Activated T-helper 1 cell treated with anti-CD3 and anti-CD28 coated beads, Interleukin-12 subunit alpha, Interleukin-12 subunit beta, Interleukin-2, Interleukin-4 antibody, amounts not matched to agents 30 ng/mL and 10 ng/mL and 1 ng/mL, durations not matched to agents 14 hours and 24 hours and 36 hours (primary cell): ENCODE results near the gene CENATAC. TPM values are rescaled to one million over a fixed set of nuclear protein-coding genes. Genes with fewer than 3 reads are reported as not detected.
"Not testable (repeated sequence)": the region's sequence is repeated elsewhere in the genome, so short reads cannot be mapped to it uniquely, and the experiment has no call there.

ENCODE experiments used
- DNase-seq: peaks from one replicate; pipeline ENCODE4 v3.0.0; 2021; ENCODE audit warnings: low spot score
- H3K27ac Mint-ChIP-seq: one replicate; pipeline ENCODE4 v1.8.0; 2021; ENCODE audit warnings: mild to moderate bottlenecking, mixed read lengths
- H3K27me3 Mint-ChIP-seq: one replicate; pipeline ENCODE4 v1.8.0; 2022; ENCODE audit warnings: mild to moderate bottlenecking, moderate library complexity, mixed read lengths; ENCODE audit not compliant: insufficient read depth
- H3K36me3 Mint-ChIP-seq: one replicate; pipeline ENCODE4 v1.8.0; 2021; ENCODE audit warnings: low read depth, mixed read lengths
- H3K4me1 Mint-ChIP-seq: one replicate; pipeline ENCODE4 v1.8.0; 2021; ENCODE audit warnings: low read depth, mixed read lengths
- H3K4me3 Mint-ChIP-seq: one replicate; pipeline ENCODE4 v1.8.0; 2021; ENCODE audit warnings: mild to moderate bottlenecking, moderate library complexity, mixed read lengths
- H3K9me3 Mint-ChIP-seq: one replicate; pipeline ENCODE4 v1.8.0; 2021; ENCODE audit warnings: mixed read lengths
- intact Hi-C: fragments of 100-400 bp; cut with micrococcal nuclease; formaldehyde crosslinking; loops from one replicate; pipeline ENCODE4 v1.15.1; 2024
- total RNA-seq: library from RNA; stranded (reverse); gene quantifications from 2 replicates; pipeline ENCODE4 v1.2.3, GENCODE V29; 2022

The CENATAC gene
- total RNA-seq, 1 donor from 2014 or later, result 50.1 TPM

GRCh38 chr11:119052163-119052814 lies 54.4 kb downstream of the CENATAC start:
- H3K4me3 Mint-ChIP-seq, result no peak overlapping the region
- peaks cover 76% of the 10 kb centered on the region for H3K36me3 Mint-ChIP-seq
- H3K9me3 Mint-ChIP-seq, result no peaks in the 10 kb centered on the region
- intact Hi-C loops, result no loop called here
- no peaks in the 10 kb centered on the region for H3K27me3 Mint-ChIP-seq
- no peak for DNase-seq
- peaks cover 40% of the 10 kb centered on the region for H3K4me1 Mint-ChIP-seq
- H3K27ac Mint-ChIP-seq, result peak overlapping the region; percentile 64

- Mint-ChIP-seq H3K27ac (no peak overlapping the region), H3K4me1 (peaks cover 52% of the 10 kb centered on the region), H3K36me3 (peaks cover 62% of the 10 kb centered on the region), H3K4me3 (peak overlapping the region; percentile 68), H3K9me3 (no peaks in the 10 kb centered on the region), H3K27me3 (no peaks in the 10 kb centered on the region)
- intact Hi-C loops, result no loop called here
- DNase-seq, result no peak
These were observed 56.5 kb downstream of the CENATAC start for GRCh38 chr11:119054418-119054817.

- no peaks in the 10 kb centered on the region for H3K27me3 Mint-ChIP-seq
- no peaks in the 10 kb centered on the region for H3K9me3 Mint-ChIP-seq
- peak overlapping the region; percentile 97 for H3K4me3 Mint-ChIP-seq
- H3K36me3 Mint-ChIP-seq, result peaks cover 50% of the 10 kb centered on the region
- no peak for DNase-seq
- H3K4me1 Mint-ChIP-seq, result peaks cover 52% of the 10 kb centered on the region
- peak overlapping the region; percentile 78 for H3K27ac Mint-ChIP-seq
- intact Hi-C loops, result loop anchor here (2.0 kb wide), 1 partner anchor 141 kb away; no protein-coding TSS in a partner anchor
These were observed 58.0 kb downstream of the CENATAC start for GRCh38 chr11:119055901-119056300.

GRCh38 chr11:119056421-119056999 lies 58.6 kb downstream of the CENATAC start:
- peaks cover 52% of the 10 kb centered on the region for H3K4me1 Mint-ChIP-seq
- H3K27me3 Mint-ChIP-seq, result no peaks in the 10 kb centered on the region
- H3K27ac Mint-ChIP-seq, result peak overlapping the region; percentile 99
- DNase-seq, result peak; percentile 33
- H3K9me3 Mint-ChIP-seq, result no peaks in the 10 kb centered on the region
- peak overlapping the region; percentile 97 for H3K4me3 Mint-ChIP-seq
- intact Hi-C loops, result loop anchor here (2.0 kb wide), 1 partner anchor 140 kb away; no protein-coding TSS in a partner anchor
- H3K36me3 Mint-ChIP-seq, result peaks cover 44% of the 10 kb centered on the region

- Mint-ChIP-seq H3K27ac (peak within 1 kb of the TSS; percentile 99), H3K9me3 (no peaks in the 10 kb centered on the region), H3K27me3 (no peaks in the 10 kb centered on the region), H3K36me3 (peaks cover 39% of the 10 kb centered on the region), H3K4me1 (peaks cover 48% of the 10 kb centered on the region), H3K4me3 (peak within 1 kb of the TSS; percentile 97)
- peak; percentile 98 for DNase-seq
- intact Hi-C loops, result loop anchor here (1.0 to 2.0 kb wide), 10 partner anchors 10 to 140 kb away; partner anchors contain the start of genes C2CD2L, DPAGT1, HINFP and RPS25
These were observed 59.2 kb downstream of the CENATAC start, which contains the start of gene HYOU1 for GRCh38 chr11:119057000-119057769. Gene HYOU1, minus strand, starts transcription at chr11:119057205. Its CDS starts 1,045 bp downstream, at chr11:119056160.

GRCh38 chr11:119059128-119059527 lies 61.2 kb downstream of the CENATAC start:
- Mint-ChIP-seq H3K4me1 (peaks cover 29% of the 10 kb centered on the region), H3K36me3 (peaks cover 24% of the 10 kb centered on the region), H3K4me3 (peak overlapping the region; percentile 46)
- H3K27ac Mint-ChIP-seq, H3K27me3 Mint-ChIP-seq, intact Hi-C loops, DNase-seq, H3K9me3 Mint-ChIP-seq: not testable (repeated sequence)

- Mint-ChIP-seq H3K27ac (no peak overlapping the region), H3K27me3 (no peaks in the 10 kb centered on the region), H3K36me3 (peaks cover 4% of the 10 kb centered on the region), H3K4me1 (peaks cover 27% of the 10 kb centered on the region), H3K9me3 (no peaks in the 10 kb centered on the region), H3K4me3 (no peak overlapping the region)
- no peak for DNase-seq
- intact Hi-C loops, result no loop called here
These were observed 63.3 kb downstream of the CENATAC start for GRCh38 chr11:119061256-119061655.

GRCh38 chr11:119062779-119063178 lies 64.8 kb downstream of the CENATAC start:
- H3K27me3 Mint-ChIP-seq, result no peaks in the 10 kb centered on the region
- H3K9me3 Mint-ChIP-seq, result no peaks in the 10 kb centered on the region
- H3K4me1 Mint-ChIP-seq, result peaks cover 34% of the 10 kb centered on the region
- no peak overlapping the region for H3K4me3 Mint-ChIP-seq
- H3K27ac Mint-ChIP-seq, result no peak overlapping the region
- H3K36me3 Mint-ChIP-seq, result peaks cover 6% of the 10 kb centered on the region
- no peak for DNase-seq
- intact Hi-C loops, result no loop called here

- DNase-seq, result peak; percentile 38
- peaks cover 31% of the 10 kb centered on the region for H3K4me1 Mint-ChIP-seq
- H3K9me3 Mint-ChIP-seq, result no peaks in the 10 kb centered on the region
- H3K27me3 Mint-ChIP-seq, result peaks cover 2% of the 10 kb centered on the region
- peaks cover 8% of the 10 kb centered on the region for H3K36me3 Mint-ChIP-seq
- peak overlapping the region; percentile 96 for H3K4me3 Mint-ChIP-seq
- no peak overlapping the region for H3K27ac Mint-ChIP-seq
- intact Hi-C loops, result loop anchor here (5.0 kb wide), 1 partner anchor 493 kb away; the partner anchor contains the start of gene ARCN1
These were observed 67.4 kb downstream of the CENATAC start for GRCh38 chr11:119065369-119065768.

Other genes starting within 250 kb of the CENATAC start
- 110 and 112 TPM in 2 replicates for gene DDX6, start 207.0 kb upstream of the CENATAC start, total RNA-seq
- 5.1 and 5.5 TPM in 2 replicates for gene CXCR5, start 114.2 kb upstream of the CENATAC start, total RNA-seq
- gene BCL9L, start 72.2 kb upstream of the CENATAC start, total RNA-seq, result 27.3 and 32.4 TPM in 2 replicates
- gene UPK2, start 41.8 kb upstream of the CENATAC start, total RNA-seq, result not detected in 2 replicates
- not detected in 2 replicates for gene FOXR1, start 26.4 kb upstream of the CENATAC start, total RNA-seq
- gene RPS25, start 20.2 kb downstream of the CENATAC start, total RNA-seq, result 1,440 and 1,455 TPM in 2 replicates
- gene TRAPPC4, start 20.6 kb downstream of the CENATAC start, total RNA-seq, result 141 and 142 TPM in 2 replicates
- gene SLC37A4, start 32.7 kb downstream of the CENATAC start, total RNA-seq, result 24.3 and 28.7 TPM in 2 replicates
- 216 and 219 TPM in 2 replicates for gene HYOU1, start 59.1 kb downstream of the CENATAC start, total RNA-seq
- 23.5 and 24.0 TPM in 2 replicates for gene VPS11, start 69.7 kb downstream of the CENATAC start, total RNA-seq
- gene HMBS, start 86.7 kb downstream of the CENATAC start, total RNA-seq, result 55.0 and 55.6 TPM in 2 replicates
- 81.8 and 84.4 TPM in 2 replicates for gene DPAGT1, start 103.7 kb downstream of the CENATAC start, total RNA-seq
- gene C2CD2L, start 109.2 kb downstream of the CENATAC start, total RNA-seq, result 35.7 and 38.2 TPM in 2 replicates
- 31.2 and 35.2 TPM in 2 replicates for gene HINFP, start 123.4 kb downstream of the CENATAC start, total RNA-seq
- 0.07 TPM in 1 of 2 replicates, not detected in the other for gene ABCG4, start 150.9 kb downstream of the CENATAC start, total RNA-seq
- 24.1 and 29.5 TPM in 2 replicates for gene NLRX1, start 170.6 kb downstream of the CENATAC start, total RNA-seq
- gene NHERF4, start 187.3 kb downstream of the CENATAC start, total RNA-seq, result 0.56 TPM in 1 of 2 replicates, not detected in the other
- gene CBL, start 208.2 kb downstream of the CENATAC start, total RNA-seq, result 38.1 and 39.9 TPM in 2 replicates